H9 (cell line): Measurements from ENCODE around the gene PRPF40A. TPM values are rescaled to one million over a fixed set of nuclear protein-coding genes. Genes with fewer than 3 reads are reported as not detected.

Experiments
- DNase-seq: peaks from one replicate; pipeline ENCODE4 v3.0.0-alpha.2; 2017
- H2AFZ ChIP-seq: one replicate; pipeline ENCODE4 v1.6.1; 2013; ENCODE audit warnings: mild to moderate bottlenecking, low read length, control low read depth, moderate library complexity
- H2AK5ac ChIP-seq: 2 replicates; pipeline ENCODE4 v1.6.1; 2013; ENCODE audit warnings: low read length, control low read depth, mixed read lengths; ENCODE audit not compliant: insufficient read length
- H2BK120ac ChIP-seq: one replicate; pipeline ENCODE4 v1.6.1; 2013; ENCODE audit warnings: low read depth, mild to moderate bottlenecking, low read length, control low read depth, inconsistent platforms; ENCODE audit not compliant: poor library complexity, severe bottlenecking
- H2BK12ac ChIP-seq: 2 replicates; pipeline ENCODE4 v1.6.1; 2013; ENCODE audit warnings: low read length, control low read depth, mixed read lengths, low read depth; ENCODE audit not compliant: insufficient read length
- H2BK15ac ChIP-seq: 2 replicates; pipeline ENCODE4 v1.6.1; 2013; ENCODE audit warnings: low read depth, low read length, control low read depth
- H2BK20ac ChIP-seq: one replicate; pipeline ENCODE4 v1.6.1; 2013; ENCODE audit warnings: low read depth, mild to moderate bottlenecking, low read length, control low read depth, inconsistent platforms; ENCODE audit not compliant: poor library complexity, severe bottlenecking
- H2BK5ac ChIP-seq: 2 replicates; pipeline ENCODE4 v1.6.1; 2013; ENCODE audit warnings: low read length, control low read depth, mixed read lengths; ENCODE audit not compliant: insufficient read length
- H3K14ac ChIP-seq: 2 replicates; pipeline ENCODE4 v1.6.1; 2013; ENCODE audit warnings: low read length, control low read depth; ENCODE audit not compliant: insufficient read depth
- H3K18ac ChIP-seq: 2 replicates; pipeline ENCODE4 v1.6.1; 2013; ENCODE audit warnings: low read depth, mild to moderate bottlenecking, mixed read lengths, low read length, control low read depth; ENCODE audit not compliant: insufficient read length
- H3K23ac ChIP-seq: 2 replicates; pipeline ENCODE4 v1.6.1; 2013; ENCODE audit warnings: low read length, control low read depth, mixed read lengths, low read depth; ENCODE audit not compliant: insufficient read length
- H3K23me2 ChIP-seq: 2 replicates; pipeline ENCODE4 v1.6.1; 2013; ENCODE audit warnings: low read depth, mild to moderate bottlenecking, mixed read lengths, low read length, control low read depth; ENCODE audit not compliant: insufficient read length, poor library complexity, severe bottlenecking
- H3K27ac ChIP-seq: 2 replicates; pipeline ENCODE4 v1.5.1; 2013; ENCODE audit warnings: low read length, control low read depth, mixed read lengths, low read depth; ENCODE audit not compliant: insufficient read length
- H3K27me3 ChIP-seq: 2 replicates; pipeline ENCODE4 v1.6.1; 2013; ENCODE audit warnings: low read length, control low read depth, inconsistent platforms; ENCODE audit not compliant: insufficient read depth
- H3K4ac ChIP-seq: 2 replicates; pipeline ENCODE4 v1.6.1; 2013; ENCODE audit warnings: low read depth, mild to moderate bottlenecking, control low read depth, inconsistent platforms, low read length, moderate library complexity
- H3K4me1 ChIP-seq: 2 replicates; pipeline ENCODE4 v1.6.1; 2013; ENCODE audit warnings: low read length, control low read depth, inconsistent platforms; ENCODE audit not compliant: insufficient read depth
- H3K4me2 ChIP-seq: 2 replicates; pipeline ENCODE4 v1.6.1; 2013; ENCODE audit warnings: low read length, control low read depth, mixed read lengths; ENCODE audit not compliant: insufficient read length, insufficient read depth
- H3K56ac ChIP-seq: 2 replicates; pipeline ENCODE4 v1.6.1; 2013; ENCODE audit warnings: low read depth, mild to moderate bottlenecking, mixed read lengths, low read length, control low read depth; ENCODE audit not compliant: insufficient read length
- H3K79me1 ChIP-seq: 2 replicates; pipeline ENCODE4 v1.6.1; 2013; ENCODE audit warnings: low read depth, mild to moderate bottlenecking, moderate library complexity, low read length, control low read depth, inconsistent platforms; ENCODE audit not compliant: insufficient read depth, poor library complexity, severe bottlenecking
- H3K79me2 ChIP-seq: 2 replicates; pipeline ENCODE4 v1.6.1; 2013; ENCODE audit warnings: low read length, control low read depth, inconsistent platforms; ENCODE audit not compliant: insufficient read depth
- H3K9ac ChIP-seq: 2 replicates; pipeline ENCODE4 v1.6.1; 2013; ENCODE audit warnings: low read length, control low read depth, mixed read lengths; ENCODE audit not compliant: insufficient read length; ENCODE audit errors: extremely low read depth
- H3K9me3 ChIP-seq: one replicate; pipeline ENCODE4 v1.6.1; 2013; ENCODE audit warnings: low read depth, low read length, inconsistent platforms; ENCODE audit not compliant: control insufficient read depth
- H3T11ph ChIP-seq: one replicate; pipeline ENCODE4 v1.6.1; 2013; ENCODE audit warnings: mild to moderate bottlenecking, low read length, control low read depth, inconsistent platforms
- H4K20me1 ChIP-seq: one replicate; pipeline ENCODE4 v1.6.1; 2013; ENCODE audit not compliant: control insufficient read depth, insufficient read length, insufficient read depth
- H4K5ac ChIP-seq: 2 replicates; pipeline ENCODE4 v1.6.1; 2013; ENCODE audit warnings: low read depth, mild to moderate bottlenecking, mixed read lengths, low read length, control low read depth; ENCODE audit not compliant: insufficient read length
- H4K8ac ChIP-seq: replicated peaks from 2 replicates; pipeline ENCODE4 v1.6.1; 2013; ENCODE audit warnings: low read length, control low read depth, mixed read lengths, low read depth; ENCODE audit not compliant: insufficient read length
- H4K91ac ChIP-seq: 2 replicates; pipeline ENCODE4 v1.6.1; 2013; ENCODE audit warnings: low read depth, mild to moderate bottlenecking, moderate library complexity, mixed read lengths, low read length, control low read depth; ENCODE audit not compliant: insufficient read length
- H3K27ac Mint-ChIP-seq, 3 experiments: 2 replicates in 2 of 3; 3 replicates in 1 of 3; pipeline ENCODE4 v1.8.0; 2020 to 2021; ENCODE audit warnings: mixed read lengths in 3 of 3, mild to moderate bottlenecking in 1 of 3, moderate library complexity in 1 of 3
- H3K27me3 Mint-ChIP-seq: 2 replicates; pipeline ENCODE4 v1.8.0; 2021; ENCODE audit warnings: low read depth, mild to moderate bottlenecking, moderate library complexity, mixed read lengths
- H3K36me3 Mint-ChIP-seq, 3 experiments: 2 replicates in 2 of 3; 3 replicates in 1 of 3; pipeline ENCODE4 v1.8.0; 2020 to 2021; ENCODE audit warnings: low read depth in 3 of 3, mixed read lengths in 3 of 3; ENCODE audit not compliant: insufficient read depth in 1 of 3
- H3K4me1 Mint-ChIP-seq, 2 experiments: 2 replicates each; pipeline ENCODE4 v1.8.0; 2020; ENCODE audit warnings: mixed read lengths in 2 of 2
- H3K4me3 Mint-ChIP-seq, 2 experiments: 2 replicates in 1 of 2; 3 replicates in 1 of 2; pipeline ENCODE4 v1.8.0; 2020 to 2021; ENCODE audit warnings: mild to moderate bottlenecking in 2 of 2, mixed read lengths in 2 of 2, moderate library complexity in 1 of 2
- H3K9me3 Mint-ChIP-seq, 2 experiments: 2 replicates in 1 of 2; 3 replicates in 1 of 2; pipeline ENCODE4 v1.8.0; 2020; ENCODE audit warnings: mild to moderate bottlenecking in 2 of 2, mixed read lengths in 2 of 2, moderate library complexity in 1 of 2
- CTCF ChIP-seq: fragments of 200-600 bp; sonication (generic); conservative IDR thresholded peaks from 3 replicates; pipeline ENCODE4 v1.8.0; 2021; ENCODE audit warnings: antibody characterized with exemption, mild to moderate bottlenecking
- WGBS: extraction: QIAGEN DNeasy Blood & Tissue Kit; methylation state at CpG from one replicate; pipeline ENCODE4 v1.1.7; 2013; ENCODE audit warnings: missing lambda C conversion rate, low lambda C conversion rate, mixed read lengths; ENCODE audit not compliant: insufficient read length; ENCODE audit errors: extremely low coverage; 5-methylcytosine and 5-hydroxymethylcytosine counted together
- total RNA-seq: library from RNA; stranded (reverse); gene quantifications from 2 replicates; pipeline ENCODE4 v1.2.1, GENCODE V29; 2021

The PRPF40A gene
- total RNA-seq, 1 experiment from 2014 or later: 158 TPM

DNA sequence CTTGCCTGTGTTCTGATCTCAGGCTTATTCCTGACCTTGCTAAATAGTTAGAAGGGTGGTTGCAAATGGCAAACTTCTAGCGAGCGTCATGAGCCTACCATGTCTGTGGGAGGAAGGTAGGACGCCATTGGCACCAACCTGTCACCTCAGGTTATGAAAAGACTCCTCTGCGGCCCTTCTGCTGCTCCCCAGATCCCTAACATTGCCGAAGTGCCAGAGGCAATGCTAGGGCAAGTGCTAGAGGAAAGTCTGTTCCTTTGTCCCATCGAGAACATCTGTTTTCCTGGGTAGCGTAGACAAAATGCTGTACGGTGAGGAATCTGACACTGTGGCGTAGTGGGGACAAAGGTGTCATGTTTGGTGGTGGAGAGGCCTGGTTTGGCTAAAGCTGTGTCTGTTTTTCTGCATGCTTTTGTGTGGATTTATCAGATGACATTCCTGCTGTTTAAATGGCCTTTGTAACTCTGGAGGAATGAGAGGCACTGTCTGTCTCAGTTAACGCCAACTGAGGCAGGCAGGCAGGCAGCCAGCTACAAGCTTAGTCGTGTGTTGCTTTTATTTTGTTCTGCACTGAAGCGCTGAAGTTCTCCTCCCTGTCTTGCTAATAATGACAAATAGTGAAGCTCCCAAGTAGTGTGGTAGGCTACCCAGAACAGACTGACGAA, 94.1 kb downstream of the PRPF40A start:
- H3K79me1 ChIP-seq: no peaks in the 10 kb centered on the region
- no peaks in the 10 kb centered on the region; a peak in 1 of 5 replicates for H3K9me3 Mint-ChIP-seq
- H3K4me1 ChIP-seq: no peaks in the 10 kb centered on the region
- H3K36me3 Mint-ChIP-seq: peaks cover 12 to 43% (median 42%) of the 10 kb centered on the region in 3 experiments; a peak in 6 of 7 replicates
- H4K5ac ChIP-seq: no peak overlapping the region
- no peak overlapping the region for H3K14ac ChIP-seq
- H3K27ac ChIP-seq: no peak overlapping the region
- H3T11ph ChIP-seq: no peak overlapping the region
- H3K9me3 ChIP-seq: no peaks in the 10 kb centered on the region
- H3K23ac ChIP-seq: no peak overlapping the region
- H3K27me3 ChIP-seq: no peaks in the 10 kb centered on the region
- no peak for DNase-seq
- no peak overlapping the region for H3K9ac ChIP-seq
- no peak overlapping the region for H2BK20ac ChIP-seq
- no peaks in the 10 kb centered on the region for H3K4me1 Mint-ChIP-seq
- H2BK12ac ChIP-seq: no peak overlapping the region
- H2AFZ ChIP-seq: no peak overlapping the region
- no peak overlapping the region for H3K56ac ChIP-seq
- no peak overlapping the region for H2AK5ac ChIP-seq
- H2BK5ac ChIP-seq: no peak overlapping the region
- H4K91ac ChIP-seq: no peak overlapping the region
- peak overlapping the region in 1 of 3 experiments; percentile 8; a peak in 3 of 7 replicates for H3K27ac Mint-ChIP-seq
- H4K8ac ChIP-seq: no peak overlapping the region
- no CpG with 5 or more reads among the region's 13 CpGs for WGBS
- H2BK120ac ChIP-seq: no peak overlapping the region
- no peaks in the 10 kb centered on the region for H3K79me2 ChIP-seq
- H3K4ac ChIP-seq: no peak overlapping the region
- H3K4me3 Mint-ChIP-seq: no peak overlapping the region
- no peaks in the 10 kb centered on the region for H4K20me1 ChIP-seq
- H3K4me2 ChIP-seq: no peak overlapping the region
- no peak overlapping the region for H3K18ac ChIP-seq
- no peaks in the 10 kb centered on the region for H3K23me2 ChIP-seq
- no peak overlapping the region for H2BK15ac ChIP-seq
- TF ChIP-seq CTCF: no peak
- no peaks in the 10 kb centered on the region for H3K27me3 Mint-ChIP-seq
